OCI-M2 (cell line): ENCODE data around the gene MX1.

Source experiments
- DNase-seq: peaks from one replicate; lab custom pipeline; 2025; ENCODE audit not compliant: unreplicated experiment; lab: John Stamatoyannopoulos, UW

Gene MX1, protein sequence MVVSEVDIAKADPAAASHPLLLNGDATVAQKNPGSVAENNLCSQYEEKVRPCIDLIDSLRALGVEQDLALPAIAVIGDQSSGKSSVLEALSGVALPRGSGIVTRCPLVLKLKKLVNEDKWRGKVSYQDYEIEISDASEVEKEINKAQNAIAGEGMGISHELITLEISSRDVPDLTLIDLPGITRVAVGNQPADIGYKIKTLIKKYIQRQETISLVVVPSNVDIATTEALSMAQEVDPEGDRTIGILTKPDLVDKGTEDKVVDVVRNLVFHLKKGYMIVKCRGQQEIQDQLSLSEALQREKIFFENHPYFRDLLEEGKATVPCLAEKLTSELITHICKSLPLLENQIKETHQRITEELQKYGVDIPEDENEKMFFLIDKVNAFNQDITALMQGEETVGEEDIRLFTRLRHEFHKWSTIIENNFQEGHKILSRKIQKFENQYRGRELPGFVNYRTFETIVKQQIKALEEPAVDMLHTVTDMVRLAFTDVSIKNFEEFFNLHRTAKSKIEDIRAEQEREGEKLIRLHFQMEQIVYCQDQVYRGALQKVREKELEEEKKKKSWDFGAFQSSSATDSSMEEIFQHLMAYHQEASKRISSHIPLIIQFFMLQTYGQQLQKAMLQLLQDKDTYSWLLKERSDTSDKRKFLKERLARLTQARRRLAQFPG

DNA sequence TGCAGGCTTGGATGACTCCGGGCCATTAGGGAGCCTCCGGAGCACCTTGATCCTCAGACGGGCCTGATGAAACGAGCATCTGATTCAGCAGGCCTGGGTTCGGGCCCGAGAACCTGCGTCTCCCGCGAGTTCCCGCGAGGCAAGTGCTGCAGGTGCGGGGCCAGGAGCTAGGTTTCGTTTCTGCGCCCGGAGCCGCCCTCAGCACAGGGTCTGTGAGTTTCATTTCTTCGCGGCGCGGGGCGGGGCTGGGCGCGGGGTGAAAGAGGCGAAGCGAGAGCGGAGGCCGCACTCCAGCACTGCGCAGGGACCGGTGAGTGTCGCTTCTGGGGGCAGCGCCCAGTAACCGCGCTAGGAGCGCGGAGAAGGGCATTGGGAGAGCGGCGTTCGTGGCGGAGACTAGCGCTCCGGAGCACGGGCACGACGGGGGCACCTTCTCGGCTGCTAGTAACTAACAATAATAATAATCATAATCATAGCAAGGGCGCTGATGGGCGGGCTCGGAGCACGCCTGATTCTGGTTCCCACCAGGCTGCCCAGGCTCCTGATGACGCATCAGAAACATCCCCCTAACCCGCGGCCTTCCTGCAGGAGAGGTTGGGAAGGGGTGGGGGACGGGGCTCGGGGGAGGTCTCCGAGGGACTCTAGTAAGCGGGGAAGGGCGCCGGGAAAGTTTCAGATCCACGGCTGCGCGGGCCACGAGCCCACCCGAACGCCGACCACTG is at the start of gene MX1:
TSS of gene MX1 (plus strand) at position 286 of the 722 bp plus-strand sequence. CDS start 5,832 bp downstream, outside the sequence.
- DNase-seq: no peak

DNA sequence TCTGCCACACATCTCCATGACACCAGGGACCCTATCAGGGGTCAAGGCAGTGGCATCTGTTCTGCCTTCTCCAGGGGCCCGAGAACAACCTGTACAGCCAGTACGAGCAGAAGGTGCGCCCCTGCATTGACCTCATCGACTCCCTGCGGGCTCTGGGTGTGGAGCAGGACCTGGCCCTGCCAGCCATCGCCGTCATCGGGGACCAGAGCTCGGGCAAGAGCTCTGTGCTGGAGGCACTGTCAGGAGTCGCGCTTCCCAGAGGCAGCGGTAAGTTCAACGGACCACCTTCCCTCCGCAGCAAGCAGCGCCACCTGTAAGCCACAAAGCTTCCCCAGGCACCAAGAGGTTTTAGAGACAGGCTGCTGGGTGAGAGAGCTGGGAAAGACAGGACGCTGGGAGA is 48.3 kb upstream of the MX1 start:
- no peak for DNase-seq

GRCh38 chr21:41378849-41379248 is 47.2 kb upstream of the MX1 start:
- no peak for DNase-seq

DNA sequence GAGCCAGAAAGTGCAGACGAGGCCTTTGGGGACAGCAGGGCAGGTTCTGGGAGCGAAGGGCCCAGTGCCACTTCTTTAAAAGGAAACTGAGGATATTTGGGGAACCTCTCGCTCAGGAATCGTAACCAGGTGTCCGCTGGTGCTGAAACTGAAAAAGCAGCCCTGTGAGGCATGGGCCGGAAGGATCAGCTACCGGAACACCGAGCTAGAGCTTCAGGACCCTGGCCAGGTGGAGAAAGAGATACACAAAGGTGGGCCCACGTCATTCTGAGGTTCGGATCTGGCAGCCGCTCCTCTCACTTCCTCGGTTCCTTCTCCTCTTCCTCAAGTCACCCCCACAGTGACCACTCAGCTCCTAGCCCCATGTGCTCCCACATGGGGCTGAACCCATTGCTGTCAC is 46.1 kb upstream of the MX1 start:
- no peak for DNase-seq

GRCh38 chr21:41381731-41382130 is 44.3 kb upstream of the MX1 start:
- DNase-seq: no peak

DNA sequence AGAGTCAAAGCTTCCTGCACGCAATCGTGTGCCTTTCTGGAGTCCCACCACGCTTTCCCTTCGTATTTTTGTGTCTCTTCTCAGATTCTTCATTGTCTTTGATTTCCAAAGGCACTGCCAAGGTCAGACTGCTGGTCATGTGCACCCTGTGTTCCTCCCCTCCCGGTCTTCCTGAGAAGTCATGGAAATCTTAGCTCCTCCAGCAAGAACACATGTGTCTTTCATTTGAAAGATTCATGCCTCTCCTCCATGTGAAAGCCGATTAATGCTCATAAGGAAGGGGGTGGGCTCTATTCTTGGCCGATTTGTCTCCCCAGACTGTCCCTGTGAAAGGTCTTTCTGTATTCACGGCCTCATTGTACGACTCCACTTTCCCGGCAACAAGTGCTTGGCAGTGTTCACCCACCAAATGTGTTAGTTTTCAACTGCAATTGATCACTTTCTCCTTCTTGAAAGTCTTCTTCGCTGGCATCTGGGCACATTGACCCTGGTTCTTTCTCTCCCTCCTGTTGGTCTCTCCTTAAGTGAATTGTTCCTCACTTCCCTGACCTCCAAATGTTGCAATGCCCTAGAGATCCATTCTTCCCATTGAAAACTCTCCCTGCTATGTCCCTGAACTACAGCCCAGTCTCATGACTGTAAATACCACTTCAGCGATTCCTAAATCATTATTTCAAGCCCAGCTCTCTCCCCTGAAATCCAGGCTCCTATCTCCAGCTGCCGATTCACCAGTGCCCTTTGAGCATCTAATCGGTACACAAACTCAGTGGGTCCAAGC is 38.8 kb upstream of the MX1 start:
- DNase-seq: no peak

- no peak for DNase-seq
Measured at GRCh38 chr21:41387824-41388223, 38.2 kb upstream of the MX1 start.

- DNase-seq: no peak
Measured at GRCh38 chr21:41388259-41388658, 37.8 kb upstream of the MX1 start.

DNA sequence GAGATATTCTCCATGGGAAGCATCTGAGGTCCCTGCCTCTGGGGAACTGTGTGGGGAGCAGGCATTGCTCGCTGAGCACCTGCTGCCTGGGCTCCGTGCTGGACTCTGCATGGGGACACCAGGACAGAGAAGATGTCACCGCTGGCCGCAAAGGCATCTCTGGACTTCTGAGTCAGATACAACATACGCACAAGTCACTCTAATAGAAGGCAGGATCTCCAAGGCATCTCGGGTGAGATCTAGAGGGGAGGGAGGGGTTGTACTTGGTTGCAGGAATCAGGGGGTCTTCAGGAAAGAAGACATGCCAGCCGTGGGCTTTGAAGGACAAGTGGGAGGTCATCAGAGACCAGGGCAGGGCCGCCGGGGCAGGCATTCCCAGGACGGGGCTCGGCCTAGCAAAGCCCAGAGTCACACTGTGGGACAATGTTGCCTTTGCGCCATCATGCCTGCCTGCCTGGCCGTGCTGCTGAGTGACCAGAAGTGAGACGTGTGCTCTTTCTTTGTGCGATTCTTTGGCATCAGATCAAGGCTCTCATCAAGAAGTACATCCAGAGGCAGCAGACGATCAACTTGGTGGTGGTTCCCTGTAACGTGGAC is 35.9 kb upstream of the MX1 start:
- DNase-seq: no peak

DNA sequence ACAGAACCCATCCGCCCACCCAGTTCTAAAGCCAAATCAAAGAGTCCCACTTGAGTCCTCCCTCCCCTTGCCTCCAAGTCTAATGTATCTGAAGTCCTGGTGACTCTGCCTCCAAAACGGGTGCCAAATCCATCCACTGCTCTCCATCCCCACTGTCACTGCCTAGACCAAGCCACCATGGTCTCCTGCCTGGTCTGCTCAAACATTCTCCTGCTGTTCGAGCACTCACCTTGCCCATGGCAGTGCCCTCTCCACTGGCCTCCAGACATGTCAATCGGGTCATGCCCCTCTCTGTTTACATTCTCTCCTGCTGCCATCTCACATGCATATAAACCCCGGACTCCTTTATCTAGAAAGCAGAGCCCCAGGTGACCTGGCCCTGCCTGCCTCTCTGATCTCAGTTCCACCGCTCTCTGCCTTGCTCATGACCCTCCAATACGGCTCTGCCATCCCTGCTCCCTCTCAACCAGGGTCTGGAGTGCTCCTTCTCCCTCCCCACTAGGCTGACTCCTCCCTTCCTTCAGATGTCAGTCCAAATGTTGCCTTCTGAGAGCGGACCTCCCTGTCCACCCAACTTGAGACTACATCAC is 32.1 kb upstream of the MX1 start:
- no peak for DNase-seq

GRCh38 chr21:41396558-41397075 is 29.4 kb upstream of the MX1 start:
- no peak for DNase-seq

GRCh38 chr21:41397471-41397891 is 28.6 kb upstream of the MX1 start:
- DNase-seq: no peak

GRCh38 chr21:41398251-41398650 is 27.8 kb upstream of the MX1 start:
- DNase-seq: no peak

DNA sequence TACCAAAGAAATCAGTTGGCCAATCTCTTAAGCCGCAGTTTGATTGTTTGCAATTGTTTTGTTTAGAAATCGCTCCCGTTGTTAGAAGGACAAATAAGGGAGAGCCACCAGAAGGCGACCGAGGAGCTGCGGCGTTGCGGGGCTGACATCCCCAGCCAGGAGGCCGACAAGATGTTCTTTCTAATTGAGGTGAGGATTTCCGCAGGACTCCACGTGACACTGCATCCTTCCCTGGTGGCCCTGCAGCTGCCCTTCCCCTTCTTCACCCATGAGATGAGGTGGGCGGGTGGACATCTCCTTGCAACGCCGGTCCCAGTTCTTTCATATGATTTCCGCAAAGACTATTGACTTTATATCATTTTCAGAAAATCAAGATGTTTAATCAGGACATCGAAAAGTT is 27.2 kb upstream of the MX1 start:
- no peak for DNase-seq

DNA sequence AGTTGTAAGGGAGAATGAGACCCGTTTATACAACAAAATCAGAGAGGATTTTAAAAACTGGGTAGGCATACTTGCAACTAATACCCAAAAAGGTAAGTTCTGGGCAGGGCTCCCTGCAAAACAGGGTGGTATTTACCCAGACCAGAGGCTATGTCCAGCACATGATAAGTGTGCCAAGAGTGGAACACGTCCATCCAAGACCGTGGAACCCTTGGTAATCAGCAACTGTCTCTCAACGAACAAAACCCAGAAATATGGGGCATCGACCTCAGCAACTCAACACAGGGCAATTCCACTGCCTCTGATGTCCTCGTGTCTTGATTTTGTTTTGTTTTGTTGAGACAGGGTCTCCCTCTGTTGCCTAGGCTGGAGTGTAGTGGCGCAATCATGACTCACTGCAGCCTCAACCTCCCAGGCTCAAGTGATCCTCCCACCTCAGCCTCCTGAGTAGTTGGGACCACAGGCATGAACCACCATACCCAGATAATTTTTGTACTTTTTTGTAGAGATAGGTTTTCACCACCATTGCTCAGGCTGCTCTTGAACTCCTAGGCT is 26.7 kb upstream of the MX1 start:
- DNase-seq: no peak

DNA sequence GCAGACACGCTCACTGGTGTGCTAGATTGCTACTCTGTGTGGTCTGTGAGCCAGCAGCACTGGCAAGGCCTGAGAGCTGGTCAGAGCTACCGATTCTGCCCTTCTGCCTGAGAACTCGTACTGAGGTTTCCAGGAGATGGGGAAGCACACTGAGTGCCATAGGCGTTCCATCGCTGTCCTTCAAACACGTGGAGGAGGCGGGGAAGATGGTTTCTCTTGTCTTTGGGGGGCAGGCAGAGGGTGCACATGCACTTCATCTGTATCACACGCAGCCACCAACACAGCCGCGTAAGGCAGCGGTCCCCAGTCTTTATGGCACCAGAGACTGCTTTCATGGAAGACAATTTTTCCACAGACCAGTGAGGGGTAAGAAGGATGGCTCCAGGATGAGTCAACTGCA is 23.8 kb upstream of the MX1 start:
- DNase-seq: no peak

GRCh38 chr21:41402796-41403195 is 23.2 kb upstream of the MX1 start:
- DNase-seq: no peak

DNA sequence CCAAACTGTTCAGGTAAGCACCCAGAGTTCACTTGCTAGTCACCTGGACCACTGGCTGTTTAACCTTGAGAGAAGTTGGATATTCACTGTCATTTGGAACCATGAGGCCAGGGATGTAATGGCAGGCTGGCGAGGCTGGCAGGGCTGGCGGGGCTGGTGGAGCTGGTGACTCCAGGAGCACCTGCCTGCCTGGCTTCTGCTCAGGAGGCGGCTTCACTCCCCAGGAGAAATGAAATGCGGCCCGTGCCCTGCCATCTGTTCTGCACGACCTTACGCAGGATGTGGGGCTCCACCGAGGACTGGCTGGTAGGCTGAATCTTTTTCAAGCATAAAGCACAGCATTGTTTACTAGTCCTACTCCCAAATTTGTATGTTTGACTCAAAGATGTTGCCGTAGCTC is 22.7 kb upstream of the MX1 start:
- DNase-seq: no peak

- DNase-seq: no peak
Measured at GRCh38 chr21:41403966-41404365, 22.1 kb upstream of the MX1 start.

- no peak for DNase-seq
Measured at GRCh38 chr21:41405321-41405720, 20.7 kb upstream of the MX1 start.
